Measurements from ENCODE around the gene ACBD6.

The ACBD6 gene

DNA sequence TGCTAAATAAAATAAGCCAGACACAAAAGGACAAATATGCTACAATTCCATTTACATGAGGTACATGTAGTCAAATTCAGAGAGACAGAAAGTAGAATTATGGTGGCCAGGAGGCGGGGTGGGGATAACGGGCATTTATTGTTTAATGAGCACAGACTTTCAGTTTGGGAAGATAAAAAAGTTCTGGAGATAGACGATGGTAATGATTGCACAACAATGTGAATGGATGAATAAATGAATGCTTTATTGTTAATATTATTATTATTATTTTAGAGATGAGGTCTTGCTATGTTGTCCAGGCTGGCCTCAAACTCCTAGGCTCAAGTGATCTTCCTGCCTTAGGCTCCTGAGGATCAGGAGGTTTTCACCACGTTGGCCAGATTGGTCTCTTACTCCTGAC is 150.4 kb downstream of the ACBD6 start:
- no peak for DNase-seq (ENCODE audit: low read depth, low spot score)
- H3K27me3 ChIP-seq (ENCODE audit: control insufficient read depth, insufficient read depth, low read length) = no peaks in the 10 kb centered on the region
- H3K27ac ChIP-seq (ENCODE audit: low read length) = no peak overlapping the region
- no peaks in the 10 kb centered on the region for H3K9me3 ChIP-seq (ENCODE audit: control insufficient read depth, insufficient read depth, low read length)
- 0 out of 2 replicates have a peak, but pooled peaks cover 2% of the 10 kb centered on the region for H3K4me1 ChIP-seq (ENCODE audit: control insufficient read depth, insufficient read depth, low read length)
- no CpG with 5 or more reads among the region's 4 CpGs for WGBS (ENCODE audit: insufficient coverage, insufficient read length)
- no peaks in the 10 kb centered on the region for H3K36me3 ChIP-seq (ENCODE audit: control insufficient read depth, insufficient read depth, low read length)
- H3K4me3 ChIP-seq (ENCODE audit: low read length) = no peak overlapping the region

DNA sequence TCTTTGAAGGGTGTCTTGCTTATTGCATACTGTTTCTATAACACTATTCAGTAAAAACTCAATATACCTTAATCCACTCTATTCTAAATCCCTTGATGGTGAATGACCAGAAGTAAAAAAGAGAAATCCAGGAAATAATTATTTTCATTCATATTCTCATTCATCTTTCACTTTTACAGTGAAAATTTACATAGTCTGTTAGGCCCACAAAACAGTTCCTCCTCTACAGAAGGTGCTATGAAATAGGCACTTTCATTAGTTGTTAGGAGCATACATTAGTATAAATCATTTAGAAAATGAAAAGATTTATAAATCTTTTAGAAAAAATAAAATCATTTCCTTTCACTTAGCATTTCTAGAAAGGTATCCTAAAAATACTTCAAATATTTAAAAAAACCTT is 157.2 kb downstream of the ACBD6 start:
- no peak overlapping the region for H3K27ac ChIP-seq (ENCODE audit: low read length)
- H3K9me3 ChIP-seq (ENCODE audit: control insufficient read depth, insufficient read depth, low read length) = no peaks in the 10 kb centered on the region

DNA sequence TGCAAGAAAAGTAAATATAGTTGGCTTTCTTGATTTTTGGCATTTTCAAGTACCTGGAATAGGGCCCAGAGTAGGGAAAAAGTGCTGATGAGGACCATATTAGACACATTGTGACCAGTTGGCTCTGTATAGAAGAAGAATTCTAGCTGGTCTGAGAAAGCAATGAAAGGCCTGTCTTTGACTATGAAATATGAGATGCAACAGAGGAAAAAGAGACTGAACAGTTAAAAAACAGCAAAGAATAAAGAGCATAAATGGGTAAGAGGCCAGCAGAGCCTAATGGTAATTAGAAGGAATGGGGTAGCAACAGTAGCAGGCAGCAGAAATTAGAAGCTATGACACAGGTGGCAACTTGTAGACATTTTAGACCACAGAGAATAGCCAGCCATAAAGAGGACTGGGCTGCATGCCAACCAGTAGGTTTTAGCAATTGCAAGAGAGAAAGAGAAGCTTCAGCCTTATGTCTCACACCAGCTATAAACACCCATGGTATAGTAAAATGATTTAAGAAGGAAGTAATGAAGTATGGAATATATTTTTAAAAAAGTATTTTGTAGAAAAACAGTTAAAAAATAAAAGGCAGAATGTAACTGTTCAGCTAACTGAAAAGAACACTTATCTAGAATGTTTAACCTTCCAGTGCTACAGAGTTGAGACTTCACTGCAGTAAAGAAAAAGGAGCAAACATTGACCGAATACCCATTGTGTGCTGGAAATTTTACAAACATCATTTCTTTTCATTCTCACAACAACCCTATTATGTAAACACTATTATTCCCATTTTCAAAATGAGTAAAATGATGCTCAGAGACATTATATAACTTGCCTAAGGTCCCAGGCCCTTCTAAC is 158.2 kb downstream of the ACBD6 start:
- H3K27ac ChIP-seq (ENCODE audit: low read length) = no peak overlapping the region
- DNase-seq (ENCODE audit: low read depth, low spot score) = no peak
- no peaks in the 10 kb centered on the region for H3K4me1 ChIP-seq (ENCODE audit: control insufficient read depth, insufficient read depth, low read length)

More for the DNA sequence above, 157.2 kb downstream of the ACBD6 start:
- Histone ChIP-seq H3K4me1 (ENCODE audit: control insufficient read depth, insufficient read depth, low read length) (no peaks in the 10 kb centered on the region), H3K4me3 (ENCODE audit: low read length) (no peak overlapping the region), H3K36me3 (ENCODE audit: control insufficient read depth, insufficient read depth, low read length) (no peaks in the 10 kb centered on the region), H3K27me3 (ENCODE audit: control insufficient read depth, insufficient read depth, low read length) (no peaks in the 10 kb centered on the region)
- DNase-seq (ENCODE audit: low read depth, low spot score) = no peak

DNA sequence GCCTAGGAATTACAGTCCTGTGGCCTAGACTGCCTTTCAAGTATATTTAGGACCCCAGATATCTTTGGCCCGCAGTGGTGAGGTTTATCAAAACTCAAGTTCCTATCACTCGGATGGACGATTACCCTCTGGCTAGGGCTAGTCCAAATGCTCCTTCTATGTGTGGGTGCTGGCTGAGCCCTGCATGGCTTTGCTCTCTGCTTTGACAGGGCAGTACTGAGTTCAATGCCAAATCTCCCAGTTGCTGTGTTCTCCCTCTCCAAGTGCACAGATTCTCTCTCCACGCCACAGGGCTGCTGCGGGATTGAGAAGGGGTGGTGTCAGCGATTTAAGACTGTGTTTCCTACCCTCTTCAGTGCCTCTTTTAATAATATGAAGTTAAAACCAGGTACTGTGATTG is 175.3 kb downstream of the ACBD6 start:
- Histone ChIP-seq H3K9me3 (ENCODE audit: control insufficient read depth, insufficient read depth, low read length) (no peaks in the 10 kb centered on the region), H3K4me3 (ENCODE audit: low read length) (no peak overlapping the region), H3K36me3 (ENCODE audit: control insufficient read depth, insufficient read depth, low read length) (no peaks in the 10 kb centered on the region), H3K4me1 (ENCODE audit: control insufficient read depth, insufficient read depth, low read length) (no peaks in the 10 kb centered on the region), H3K27me3 (ENCODE audit: control insufficient read depth, insufficient read depth, low read length) (no peaks in the 10 kb centered on the region), H3K27ac (ENCODE audit: low read length) (no peak overlapping the region)
- WGBS (ENCODE audit: insufficient coverage, insufficient read length) = no CpG with 5 or more reads among the region's 6 CpGs
- no peak for DNase-seq (ENCODE audit: low read depth, low spot score)

More for the DNA sequence above, 158.2 kb downstream of the ACBD6 start:
- no CpG with 5 or more reads among the region's 1 CpG for WGBS (ENCODE audit: insufficient coverage, insufficient read length)
- Histone ChIP-seq H3K4me3 (ENCODE audit: low read length) (no peak overlapping the region), H3K36me3 (ENCODE audit: control insufficient read depth, insufficient read depth, low read length) (no peaks in the 10 kb centered on the region), H3K27me3 (ENCODE audit: control insufficient read depth, insufficient read depth, low read length) (no peaks in the 10 kb centered on the region), H3K9me3 (ENCODE audit: control insufficient read depth, insufficient read depth, low read length) (no peaks in the 10 kb centered on the region)

DNA sequence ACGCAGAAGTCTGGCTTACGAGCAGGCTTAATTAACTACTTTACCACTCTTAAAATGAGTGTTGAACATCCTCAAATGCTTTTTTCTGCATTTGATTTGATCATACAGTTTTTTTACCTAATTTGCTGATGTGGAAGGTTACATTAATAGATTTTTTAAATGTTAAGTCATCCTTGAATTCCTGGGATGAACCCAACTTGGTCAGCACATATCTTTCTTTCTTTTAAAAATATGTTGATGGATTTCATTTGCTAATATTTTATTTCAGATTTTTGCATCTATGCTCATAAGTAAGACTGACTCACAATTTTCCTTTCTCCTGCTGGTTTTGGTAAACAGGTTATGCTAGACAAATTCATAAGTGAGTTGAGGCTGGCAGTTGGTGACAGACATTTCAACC is 189.5 kb downstream of the ACBD6 start:
- H3K27ac ChIP-seq (ENCODE audit: low read length) = no peak overlapping the region
- no peak overlapping the region for H3K4me3 ChIP-seq (ENCODE audit: low read length)
- DNase-seq (ENCODE audit: low read depth, low spot score) = no peak
- no CpG with 5 or more reads among the region's 2 CpGs for WGBS (ENCODE audit: insufficient coverage, insufficient read length)
- peaks cover 1% of the 10 kb centered on the region; the same call in 1 of the 2 replicates for H3K4me1 ChIP-seq (ENCODE audit: control insufficient read depth, insufficient read depth, low read length)
- no peaks in the 10 kb centered on the region for H3K27me3 ChIP-seq (ENCODE audit: control insufficient read depth, insufficient read depth, low read length)
- H3K9me3 ChIP-seq (ENCODE audit: control insufficient read depth, insufficient read depth, low read length) = no peaks in the 10 kb centered on the region
- H3K36me3 ChIP-seq (ENCODE audit: control insufficient read depth, insufficient read depth, low read length) = no peaks in the 10 kb centered on the region

DNA sequence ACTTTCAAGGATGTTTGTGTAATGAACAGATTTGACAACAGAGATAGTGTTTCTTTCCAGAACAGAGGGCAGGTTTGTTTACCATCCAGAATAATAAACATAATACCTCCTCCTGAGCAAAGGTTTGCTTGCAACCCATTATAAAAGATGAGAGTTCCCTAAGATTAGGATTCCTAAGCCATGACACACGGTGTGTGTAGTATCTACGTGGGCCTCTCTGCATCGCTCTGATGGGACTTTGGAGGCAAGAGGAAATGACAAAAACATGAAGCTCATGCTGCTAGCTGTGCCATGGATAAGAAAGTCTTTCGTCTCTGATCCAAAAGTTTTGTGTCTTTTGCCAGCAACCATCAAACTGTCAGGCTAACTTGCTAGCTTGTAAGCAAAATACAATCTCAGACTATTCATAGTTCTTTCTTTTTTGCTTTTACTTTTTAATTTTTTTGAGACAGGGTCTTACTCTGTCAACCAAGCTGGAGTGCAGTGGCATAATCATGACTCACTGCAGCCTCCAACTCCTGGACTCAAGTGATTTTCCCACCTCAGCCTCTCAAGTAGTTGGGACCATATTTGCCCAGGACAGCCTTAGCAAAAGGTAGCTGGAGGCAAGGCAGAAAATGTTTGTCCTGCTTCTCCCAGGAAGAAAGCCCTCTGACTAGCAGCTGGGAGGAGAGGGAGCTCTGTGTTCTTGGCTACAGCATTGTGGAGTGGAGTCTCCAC is 191.2 kb downstream of the ACBD6 start:
- H3K27me3 ChIP-seq (ENCODE audit: control insufficient read depth, insufficient read depth, low read length) = no peaks in the 10 kb centered on the region
- no peak overlapping the region for H3K4me3 ChIP-seq (ENCODE audit: low read length)
- no peak for DNase-seq (ENCODE audit: low read depth, low spot score)
- peaks cover 1% of the 10 kb centered on the region; the same call in 1 of the 2 replicates for H3K4me1 ChIP-seq (ENCODE audit: control insufficient read depth, insufficient read depth, low read length)
- H3K27ac ChIP-seq (ENCODE audit: low read length) = no peak overlapping the region
- no peaks in the 10 kb centered on the region for H3K9me3 ChIP-seq (ENCODE audit: control insufficient read depth, insufficient read depth, low read length)
- no CpG with 5 or more reads among the region's 4 CpGs for WGBS (ENCODE audit: insufficient coverage, insufficient read length)
- no peaks in the 10 kb centered on the region for H3K36me3 ChIP-seq (ENCODE audit: control insufficient read depth, insufficient read depth, low read length)

DNA sequence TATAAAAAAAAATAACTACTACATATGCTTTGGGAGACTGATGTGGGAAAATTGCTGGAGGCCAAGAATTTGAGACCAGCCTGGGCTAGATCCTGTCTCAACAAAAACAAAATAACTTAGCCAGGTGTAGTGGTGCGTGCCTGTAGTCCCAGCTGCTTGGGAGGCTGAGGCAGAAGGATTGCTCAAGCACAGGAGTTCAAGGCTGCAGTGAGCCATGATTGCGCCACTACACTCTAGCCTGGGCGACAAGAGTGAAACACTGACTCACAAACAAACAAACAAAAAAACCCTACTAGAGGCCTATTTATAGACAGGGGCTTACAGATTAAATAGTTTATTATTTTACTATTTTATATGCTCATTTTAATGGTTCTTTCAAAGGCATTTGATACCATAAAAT is 192.3 kb downstream of the ACBD6 start:
- H3K27ac ChIP-seq (ENCODE audit: low read length) = no peak overlapping the region
- DNase-seq (ENCODE audit: low read depth, low spot score) = no peak

DNA sequence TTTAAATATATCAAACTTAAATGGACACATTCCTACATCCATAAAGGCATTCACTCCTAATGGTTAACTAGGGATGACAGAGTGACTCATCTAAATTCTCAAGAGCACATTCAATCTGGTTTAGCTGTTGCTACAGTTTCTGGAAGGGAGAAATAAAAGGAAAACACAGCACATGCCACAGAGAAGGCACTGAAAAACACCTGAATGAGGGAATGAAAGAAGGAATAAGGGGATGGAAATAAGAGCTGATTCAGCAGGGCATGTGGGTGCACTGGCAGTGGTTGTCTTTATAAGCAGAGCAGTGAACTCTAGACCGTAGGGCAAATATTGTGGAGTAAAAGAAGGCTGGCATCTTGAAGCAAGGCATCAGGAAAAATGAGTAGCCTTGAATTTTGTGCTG is 193.0 kb downstream of the ACBD6 start:
- H3K4me1 ChIP-seq (ENCODE audit: control insufficient read depth, insufficient read depth, low read length) = peaks cover 1% of the 10 kb centered on the region; the same call in 1 of the 2 replicates
- DNase-seq (ENCODE audit: low read depth, low spot score) = no peak
- H3K27ac ChIP-seq (ENCODE audit: low read length) = no peak overlapping the region
- H3K4me3 ChIP-seq (ENCODE audit: low read length) = no peak overlapping the region
- no peaks in the 10 kb centered on the region for H3K27me3 ChIP-seq (ENCODE audit: control insufficient read depth, insufficient read depth, low read length)
- no peaks in the 10 kb centered on the region for H3K9me3 ChIP-seq (ENCODE audit: control insufficient read depth, insufficient read depth, low read length)
- WGBS (ENCODE audit: insufficient coverage, insufficient read length) = no CpG with 5 or more reads among the region's 1 CpG
- H3K36me3 ChIP-seq (ENCODE audit: control insufficient read depth, insufficient read depth, low read length) = no peaks in the 10 kb centered on the region

More for the DNA sequence above, 192.3 kb downstream of the ACBD6 start:
- no peaks in the 10 kb centered on the region for H3K9me3 ChIP-seq (ENCODE audit: control insufficient read depth, insufficient read depth, low read length)
- H3K4me3 ChIP-seq (ENCODE audit: low read length) = no peak overlapping the region
- WGBS (ENCODE audit: insufficient coverage, insufficient read length) = no CpG with 5 or more reads among the region's 3 CpGs
- H3K27me3 ChIP-seq (ENCODE audit: control insufficient read depth, insufficient read depth, low read length) = no peaks in the 10 kb centered on the region
- peaks cover 1% of the 10 kb centered on the region; the same call in 1 of the 2 replicates for H3K4me1 ChIP-seq (ENCODE audit: control insufficient read depth, insufficient read depth, low read length)
- no peaks in the 10 kb centered on the region for H3K36me3 ChIP-seq (ENCODE audit: control insufficient read depth, insufficient read depth, low read length)

DNA sequence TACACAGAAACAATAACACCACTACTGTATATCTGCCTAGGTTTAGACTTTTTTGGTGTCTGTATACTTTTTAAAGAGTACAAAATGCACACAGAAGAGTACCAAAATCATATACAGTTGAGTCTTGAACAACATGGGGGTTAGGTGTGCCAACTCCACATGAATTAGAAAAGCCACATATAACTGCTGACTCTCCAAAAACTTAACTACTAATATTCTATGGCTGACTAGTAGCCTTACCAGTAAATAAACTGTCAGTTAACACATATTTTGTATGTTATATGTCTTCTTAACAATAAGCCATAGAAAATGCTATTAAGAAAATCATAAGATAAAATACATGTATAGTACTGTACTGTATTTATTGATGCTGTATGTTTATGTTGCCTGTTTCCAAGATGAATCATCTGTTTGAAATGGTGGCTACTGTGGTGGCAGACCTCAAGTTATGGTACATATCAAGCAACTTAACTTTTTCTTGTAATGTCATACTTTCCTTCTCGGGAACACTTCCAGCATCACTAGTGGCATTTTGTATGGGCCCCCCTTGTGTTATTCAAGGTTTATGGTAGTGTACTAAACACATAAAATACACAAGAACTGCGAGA is 201.1 kb downstream of the ACBD6 start:
- no peak overlapping the region for H3K27ac ChIP-seq (ENCODE audit: low read length)
- no peaks in the 10 kb centered on the region for H3K9me3 ChIP-seq (ENCODE audit: control insufficient read depth, insufficient read depth, low read length)
- WGBS (ENCODE audit: insufficient coverage, insufficient read length) = no CpG with 5 or more reads among the region's 2 CpGs
- DNase-seq (ENCODE audit: low read depth, low spot score) = no peak
- no peaks in the 10 kb centered on the region for H3K27me3 ChIP-seq (ENCODE audit: control insufficient read depth, insufficient read depth, low read length)
- H3K36me3 ChIP-seq (ENCODE audit: control insufficient read depth, insufficient read depth, low read length) = no peaks in the 10 kb centered on the region
- no peak overlapping the region for H3K4me3 ChIP-seq (ENCODE audit: low read length)
- no peaks in the 10 kb centered on the region for H3K4me1 ChIP-seq (ENCODE audit: control insufficient read depth, insufficient read depth, low read length)

DNA sequence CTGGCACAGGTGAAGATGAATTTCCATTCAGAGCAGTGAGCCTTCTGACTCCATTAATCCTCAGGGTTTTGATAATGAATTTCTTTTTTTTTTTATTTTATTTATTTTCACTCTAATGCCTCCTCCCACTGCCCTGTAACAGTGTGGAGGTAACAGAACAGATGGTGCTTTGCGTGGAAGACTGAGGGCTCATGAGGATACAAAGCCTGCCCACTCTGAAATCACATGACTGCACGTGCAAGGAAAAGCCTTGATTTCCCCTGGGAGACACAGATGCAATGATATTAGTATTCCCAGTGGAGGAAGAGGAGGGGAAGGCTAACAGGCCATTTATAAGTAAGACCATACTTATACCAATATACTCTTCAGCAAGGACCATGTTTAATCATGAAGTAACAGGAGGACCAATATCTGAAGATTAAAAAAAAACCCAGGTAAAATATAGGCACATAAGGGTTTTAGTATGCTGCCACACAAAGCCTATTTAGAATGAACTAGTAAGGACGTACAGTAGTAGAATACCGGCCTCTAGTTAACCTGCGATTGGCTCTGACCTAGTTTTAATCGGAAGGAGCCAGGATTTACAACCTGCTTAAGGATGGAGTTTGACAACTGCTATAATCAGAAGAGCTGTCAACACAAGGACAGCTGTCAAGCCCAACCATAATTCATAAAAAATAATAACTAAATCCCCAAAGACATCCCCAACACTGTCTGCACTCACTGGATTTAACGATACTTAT is 202.7 kb downstream of the ACBD6 start:
- Histone ChIP-seq H3K9me3 (ENCODE audit: control insufficient read depth, insufficient read depth, low read length) (no peaks in the 10 kb centered on the region), H3K4me1 (ENCODE audit: control insufficient read depth, insufficient read depth, low read length) (no peaks in the 10 kb centered on the region), H3K36me3 (ENCODE audit: control insufficient read depth, insufficient read depth, low read length) (no peaks in the 10 kb centered on the region), H3K4me3 (ENCODE audit: low read length) (no peak overlapping the region), H3K27me3 (ENCODE audit: control insufficient read depth, insufficient read depth, low read length) (no peaks in the 10 kb centered on the region), H3K27ac (ENCODE audit: low read length) (no peak overlapping the region)
- no CpG with 5 or more reads among the region's 7 CpGs for WGBS (ENCODE audit: insufficient coverage, insufficient read length)
- DNase-seq (ENCODE audit: low read depth, low spot score) = no peak

Data from iPS DF 6.9 (cell line).